Measurements from ENCODE around the gene PKNOX2. TPM values are rescaled to one million over a fixed set of nuclear protein-coding genes. Genes with fewer than 3 reads are reported as not detected.

PKNOX2 gene
- total RNA-seq, 2 experiments from 2014 or later = not detected

- no peak for TF ChIP-seq EZH2phosphoT487 (IDR thresholded peaks at IDR 0.05; ENCODE audit: borderline replicate concordance, low read depth, low read length)
- TF ChIP-seq CTCF (conservative IDR thresholded peaks at IDR 0.05; ENCODE audit: low read length) = no peak
- Histone ChIP-seq H3K4me1 (ENCODE audit: insufficient read depth, low read length, poor library complexity, severe bottlenecking) (no peaks in the 10 kb centered on the region), H3K4me3 (ENCODE audit: low read depth, low read length, poor library complexity, severe bottlenecking) (no peak overlapping the region), H3K4me2 (ENCODE audit: low read length) (no peak overlapping the region), H3K79me2 (ENCODE audit: insufficient read depth, low read depth, low read length) (no peaks in the 10 kb centered on the region), H3K36me3 (ENCODE audit: insufficient read depth, low read length) (no peaks in the 10 kb centered on the region), H4K20me1 (ENCODE audit: insufficient read depth, low read length) (no peaks in the 10 kb centered on the region), H3K9me2 (ENCODE audit: insufficient read depth, low read length) (no peaks in the 10 kb centered on the region), H3K27ac (ENCODE audit: low read depth, low read length, poor library complexity, severe bottlenecking) (no peak overlapping the region), H3K9me3 (ENCODE audit: low read length) (no peaks in the 10 kb centered on the region), H2AFZ (ENCODE audit: low read length) (no peak overlapping the region)
- CTCF ChIA-PET (ENCODE audit: unreplicated experiment) = no interaction called here
- BruUV-seq (replicated peaks) = no TSS peak
- intact Hi-C loops (cut with micrococcal nuclease; ENCODE audit: unreplicated experiment) = no loop called here
- POLR2A ChIA-PET = no interaction called here
- no peak for DNase-seq (ENCODE audit: low spot score)
Measured at GRCh38 chr11:125165843-125166763, 1.6 kb downstream of the PKNOX2 start.

- Histone ChIP-seq H3K4me1 (ENCODE audit: insufficient read depth, low read length, poor library complexity, severe bottlenecking) (no peaks in the 10 kb centered on the region), H3K36me3 (ENCODE audit: insufficient read depth, low read length) (no peaks in the 10 kb centered on the region), H2AFZ (ENCODE audit: low read length) (no peak overlapping the region), H3K9me2 (ENCODE audit: insufficient read depth, low read length) (no peaks in the 10 kb centered on the region), H3K4me3 (ENCODE audit: low read depth, low read length, poor library complexity, severe bottlenecking) (no peak overlapping the region), H3K4me2 (ENCODE audit: low read length) (no peak overlapping the region), H3K79me2 (ENCODE audit: insufficient read depth, low read depth, low read length) (no peaks in the 10 kb centered on the region), H3K9me3 (ENCODE audit: low read length) (no peaks in the 10 kb centered on the region), H4K20me1 (ENCODE audit: insufficient read depth, low read length) (no peaks in the 10 kb centered on the region), H3K27ac (ENCODE audit: low read depth, low read length, poor library complexity, severe bottlenecking) (no peak overlapping the region)
- no peak for TF ChIP-seq EZH2phosphoT487 (IDR thresholded peaks at IDR 0.05; ENCODE audit: borderline replicate concordance, low read depth, low read length)
- no peak for TF ChIP-seq CTCF (conservative IDR thresholded peaks at IDR 0.05; ENCODE audit: low read length)
- POLR2A ChIA-PET = no interaction called here
- DNase-seq (ENCODE audit: low spot score) = no peak
- intact Hi-C loops (cut with micrococcal nuclease; ENCODE audit: unreplicated experiment) = no loop called here
- CTCF ChIA-PET (ENCODE audit: unreplicated experiment) = no interaction called here
- no TSS peak for BruUV-seq (replicated peaks)
Measured at GRCh38 chr11:125166764-125167291, 2.3 kb downstream of the PKNOX2 start.

Data from OCI-LY7 (cell line).